Gastrocnemius medialis (tissue), 4 donors: ENCODE data around the gene SQSTM1. TPM values are rescaled to one million over a fixed set of nuclear protein-coding genes. Genes with fewer than 3 reads are reported as not detected.

Source experiments
- ATAC-seq, 2 donors: fragments of 150-250 bp; one replicate each; pipeline ENCODE4 v1.9.1; 2016
- DNase-seq, 2 donors: peaks; one replicate each; pipeline ENCODE4 v3.0.0-alpha.2; 2019
- H3K27ac ChIP-seq, 4 donors: fragments of 200-600 bp; sonication (generic); 1 replicate in 1 of 4; 2 replicates in 3 of 4; pipeline ENCODE4 v1.5.1; 2016 to 2018; ENCODE audit warnings: mild to moderate bottlenecking in 2 of 4, moderate library complexity in 1 of 4
- H3K27me3 ChIP-seq, 3 donors: fragments of 200-600 bp; sonication (generic) in 2 of 3; 1 replicate in 1 of 3; 2 replicates in 2 of 3; pipeline versions ENCODE4 v1.5.1 to v1.6.0; 2016 to 2019; ENCODE audit warnings: mild to moderate bottlenecking in 1 of 3, moderate library complexity in 1 of 3
- H3K36me3 ChIP-seq, 2 donors: fragments of 200-600 bp; sonication (generic) in 1 of 2; one replicate each; pipeline ENCODE4 v1.5.1; 2017 to 2018
- H3K4me1 ChIP-seq, 2 donors: fragments of 200-600 bp; sonication (generic) in 1 of 2; one replicate each; pipeline ENCODE4 v1.5.1; 2016 to 2017; ENCODE audit warnings: mild to moderate bottlenecking in 2 of 2
- H3K4me3 ChIP-seq, 4 donors: fragments of 200-600 bp; sonication (generic) in 3 of 4; 1 replicate in 1 of 4; 2 replicates in 3 of 4; pipeline ENCODE4 v1.5.1; 2016 to 2019; ENCODE audit warnings: mild to moderate bottlenecking in 2 of 4
- H3K9me3 ChIP-seq, 3 donors: fragments of 200-600 bp; sonication (generic) in 2 of 3; 1 replicate in 1 of 3; 2 replicates in 2 of 3; pipeline ENCODE4 v1.5.1; 2016 to 2019
- CTCF ChIP-seq, 5 experiments: fragments of 450-650 bp in 3 of 5; fragments of 200-600 bp in 2 of 5; sonication (generic) in 2 of 5; IDR thresholded peaks in 4 of 5; conservative IDR thresholded peaks in 1 of 5; 1 replicate in 4 of 5; 2 replicates in 1 of 5; pipeline ENCODE4 v1.5.1; 2016 to 2019; ENCODE audit warnings: antibody characterized with exemption in 5 of 5, mild to moderate bottlenecking in 3 of 5, moderate library complexity in 3 of 5
- POLR2A ChIP-seq, 2 donors: fragments of 450-650 bp; IDR thresholded peaks; one replicate each; pipeline ENCODE4 v1.6.1; 2017; ENCODE audit warnings: antibody characterized with exemption in 2 of 2, mild to moderate bottlenecking in 2 of 2, moderate library complexity in 2 of 2
- in situ Hi-C, 4 donors: fragments of 200-750 bp; cut with MboI; loops; one replicate each; pipeline versions ENCODE4 v1.15.0 to v1.8.0; 2017; ENCODE audit warnings: low sequenced_read_pairs in 4 of 4
- intact Hi-C: fragments of 100-400 bp; cut with DNase I; formaldehyde crosslinking; loops from one replicate; pipeline ENCODE4 v1.15.1; 2023; ENCODE audit warnings: low total_unique reads
- total RNA-seq, 4 donors: library from RNA; depleted of rRNA; stranded (reverse); fragments of >200 nt; gene quantifications; one replicate each; pipeline versions ENCODE4 v1.1.0 to v1.2.3, GENCODE V29; 2016

The SQSTM1 gene
- total RNA-seq, result 1,000 to 10,000 TPM; 1,080 to 1,340 (median 1,178) TPM

GRCh38 chr5:179820483-179821297 is at the start of gene SQSTM1:
Gene SQSTM1 (plus strand): TSS chr5:179820905. CDS start chr5:179820937, 32 bp downstream.
- H3K4me1 ChIP-seq, result peaks cover 55 to 65% of the 10 kb centered on the region in 2 donors
- peak within 1 kb of the TSS; percentile 95 to 100 (median 99) for H3K27ac ChIP-seq
- no peaks in the 10 kb centered on the region for H3K27me3 ChIP-seq
- intact Hi-C loops (loop anchor here (1.0 kb wide), 2 partner anchors 38 to 197 kb away; partner anchors contain the start of genes HNRNPH1 and MRNIP), in situ Hi-C loops (no loop called here)
- TF ChIP-seq CTCF (IDR thresholded peaks at IDR 0.05 in 4 of 5, conservative IDR thresholded peaks at IDR 0.05 in 1 of 5), result peak in 2 of 5 experiments; percentile 31 to 51
- TF ChIP-seq POLR2A (IDR thresholded peaks at IDR 0.05), result peak; percentile 99
- ATAC-seq (peak; percentile 42 to 47), DNase-seq (peak; percentile 66 to 78)
- peaks cover 0 to 37% of the 10 kb centered on the region in 2 donors for H3K36me3 ChIP-seq
- no peaks in the 10 kb centered on the region for H3K9me3 ChIP-seq
- peak within 1 kb of the TSS; percentile 89 to 97 (median 94) for H3K4me3 ChIP-seq

- no peaks in the 10 kb centered on the region for H3K27me3 ChIP-seq
- no peak overlapping the region for H3K4me3 ChIP-seq
- H3K36me3 ChIP-seq, result peaks cover 0 to 86% of the 10 kb centered on the region in 2 donors
- intact Hi-C loops, result no loop called here
- ATAC-seq, result no peak
- H3K4me1 ChIP-seq, result peaks cover 5 to 6% of the 10 kb centered on the region in 2 donors
- no peak overlapping the region for H3K27ac ChIP-seq
- no peaks in the 10 kb centered on the region for H3K9me3 ChIP-seq
- no peak for TF ChIP-seq CTCF (IDR thresholded peaks at IDR 0.05 in 4 of 5, conservative IDR thresholded peaks at IDR 0.05 in 1 of 5)
- TF ChIP-seq POLR2A (IDR thresholded peaks at IDR 0.05), result no peak
- no peak for DNase-seq
- in situ Hi-C loops, result loop anchor here in 2 of 4 donors (25.0 kb wide), 2 partner anchors 91 to 316 kb away; partner anchors contain the start of gene MRNIP (in 1 of the 2)
These were observed 49.3 kb upstream of the SQSTM1 start for GRCh38 chr5:179771311-179771895.

- peaks cover 0 to 80% of the 10 kb centered on the region in 2 donors for H3K36me3 ChIP-seq
- TF ChIP-seq CTCF (IDR thresholded peaks at IDR 0.05 in 4 of 5, conservative IDR thresholded peaks at IDR 0.05 in 1 of 5) (no peak), POLR2A (IDR thresholded peaks at IDR 0.05) (no peak)
- H3K4me3 ChIP-seq, result no peak overlapping the region
- DNase-seq, result no peak
- H3K27me3 ChIP-seq, result no peaks in the 10 kb centered on the region
- no peak overlapping the region for H3K27ac ChIP-seq
- intact Hi-C loops (no loop called here), in situ Hi-C loops (loop anchor here in 2 of 4 donors (25.0 kb wide), 2 partner anchors 90 to 315 kb away; partner anchors contain the start of gene MRNIP (in 1 of the 2))
- no peak for ATAC-seq
- H3K9me3 ChIP-seq, result no peaks in the 10 kb centered on the region
- H3K4me1 ChIP-seq, result peaks cover 0 to 3% of the 10 kb centered on the region in 2 donors
These were observed 48.4 kb upstream of the SQSTM1 start for GRCh38 chr5:179772351-179772750.

- DNase-seq (no peak), ATAC-seq (no peak)
- TF ChIP-seq CTCF (IDR thresholded peaks at IDR 0.05 in 4 of 5, conservative IDR thresholded peaks at IDR 0.05 in 1 of 5) (no peak), POLR2A (IDR thresholded peaks at IDR 0.05) (no peak)
- no peaks in the 10 kb centered on the region for H3K27me3 ChIP-seq
- no peaks in the 10 kb centered on the region for H3K4me1 ChIP-seq
- in situ Hi-C loops (loop anchor here in 2 of 4 donors (25.0 kb wide), 2 partner anchors 89 to 314 kb away; partner anchors contain the start of gene MRNIP (in 1 of the 2)), intact Hi-C loops (no loop called here)
- no peak overlapping the region for H3K4me3 ChIP-seq
- no peaks in the 10 kb centered on the region for H3K9me3 ChIP-seq
- H3K36me3 ChIP-seq, result peaks cover 0 to 80% of the 10 kb centered on the region in 2 donors
- no peak overlapping the region for H3K27ac ChIP-seq
These were observed 47.0 kb upstream of the SQSTM1 start for GRCh38 chr5:179773686-179774040.
